Mesenchymal stem cell (in vitro differentiated cells and primary cell): Measurements from ENCODE around the gene GRB7.
"Not testable (repeated sequence)": the region's sequence is repeated elsewhere in the genome, so short reads cannot be mapped to it uniquely, and the experiment has no call there.

Experiments
- DNase-seq: peaks from one replicate; pipeline ENCODE4 v3.0.0-alpha.2; 2013
- H2AFZ ChIP-seq: one replicate; pipeline ENCODE4 v1.6.1; 2013; ENCODE audit warnings: low read depth, mild to moderate bottlenecking, control low read depth, inconsistent platforms, low read length, moderate library complexity
- H2AK5ac ChIP-seq: 2 replicates; pipeline ENCODE4 v1.6.1; 2013; ENCODE audit warnings: low read length, moderate library complexity, mild to moderate bottlenecking, inconsistent platforms; ENCODE audit not compliant: severe bottlenecking
- H2BK120ac ChIP-seq: one replicate; pipeline ENCODE4 v1.6.1; 2013; ENCODE audit warnings: low read depth, mild to moderate bottlenecking, inconsistent platforms, low read length, moderate library complexity
- H2BK12ac ChIP-seq, 2 experiments: one replicate each; pipeline ENCODE4 v1.6.1; 2013; ENCODE audit warnings: inconsistent platforms in 2 of 2, low read length in 2 of 2, mild to moderate bottlenecking in 2 of 2, moderate library complexity in 2 of 2, control low read depth in 1 of 2
- H2BK15ac ChIP-seq: one replicate; pipeline ENCODE4 v1.6.1; 2013; ENCODE audit warnings: mild to moderate bottlenecking, low read depth, inconsistent platforms; ENCODE audit not compliant: poor library complexity, severe bottlenecking
- H2BK5ac ChIP-seq: 2 replicates; pipeline ENCODE4 v1.6.1; 2013; ENCODE audit warnings: low read depth, mild to moderate bottlenecking, low read length, control low read depth, inconsistent platforms; ENCODE audit not compliant: poor library complexity, severe bottlenecking
- H3K14ac ChIP-seq, 2 experiments: one replicate each; pipeline ENCODE4 v1.6.1; 2013; ENCODE audit warnings: inconsistent platforms in 2 of 2, low read length in 2 of 2, control low read depth in 1 of 2, mild to moderate bottlenecking in 1 of 2, moderate library complexity in 1 of 2
- H3K18ac ChIP-seq, 2 experiments: one replicate each; pipeline ENCODE4 v1.6.1; 2013; ENCODE audit warnings: inconsistent platforms in 2 of 2, low read length in 2 of 2, control low read depth in 1 of 2, low read depth in 1 of 2, mild to moderate bottlenecking in 1 of 2
- H3K23ac ChIP-seq, 2 experiments: one replicate each; pipeline ENCODE4 v1.6.1; 2013; ENCODE audit warnings: inconsistent platforms in 2 of 2, low read length in 2 of 2, mild to moderate bottlenecking in 2 of 2, moderate library complexity in 2 of 2, control low read depth in 1 of 2
- H3K27ac ChIP-seq: 2 replicates; pipeline ENCODE4 v1.5.1; 2013; ENCODE audit warnings: mild to moderate bottlenecking, moderate library complexity, low read length, control low read depth, inconsistent platforms; ENCODE audit not compliant: poor library complexity, severe bottlenecking
- H3K27me3 ChIP-seq, 2 experiments: 2 replicates each; pipeline versions ENCODE4 v1.6.1 to v1.7.0; 2013; ENCODE audit warnings: low read length in 2 of 2, mild to moderate bottlenecking in 2 of 2, moderate library complexity in 2 of 2, control low read depth in 1 of 2, inconsistent platforms in 1 of 2; ENCODE audit not compliant: control insufficient read depth in 1 of 2, insufficient read depth in 1 of 2
- H3K36me3 ChIP-seq, 2 experiments: 2 replicates each; pipeline versions ENCODE4 v1.6.1 to v1.7.0; 2013; ENCODE audit warnings: low read length in 2 of 2, control low read depth in 1 of 2, inconsistent platforms in 1 of 2, low read depth in 1 of 2, mild to moderate bottlenecking in 1 of 2; ENCODE audit not compliant: insufficient read depth in 2 of 2, control insufficient read depth in 1 of 2
- H3K4ac ChIP-seq, 2 experiments: one replicate each; pipeline ENCODE4 v1.6.1; 2013; ENCODE audit warnings: inconsistent platforms in 2 of 2, low read length in 2 of 2, mild to moderate bottlenecking in 2 of 2, moderate library complexity in 2 of 2, control low read depth in 1 of 2, low read depth in 1 of 2
- H3K4me1 ChIP-seq: 2 replicates; pipeline ENCODE4 v1.6.1; 2013; ENCODE audit warnings: low read depth, low read length, control low read depth; ENCODE audit not compliant: control insufficient read depth, insufficient read depth
- H3K4me2 ChIP-seq: 2 replicates; pipeline ENCODE4 v1.6.1; 2013; ENCODE audit warnings: low read length, mild to moderate bottlenecking, inconsistent platforms; ENCODE audit not compliant: poor library complexity, severe bottlenecking
- H3K4me3 ChIP-seq, 2 experiments: 2 replicates each; pipeline versions ENCODE4 v1.5.1 to v1.7.0; 2013; ENCODE audit warnings: low read length in 2 of 2, mild to moderate bottlenecking in 2 of 2, control low read depth in 1 of 2, low read depth in 1 of 2; ENCODE audit not compliant: insufficient read depth in 1 of 2
- H3K79me1 ChIP-seq: replicated peaks from 2 replicates; pipeline ENCODE4 v1.6.1; 2013; ENCODE audit warnings: mild to moderate bottlenecking, control low read depth, low read length, inconsistent platforms; ENCODE audit not compliant: poor library complexity, severe bottlenecking
- H3K9ac ChIP-seq: 2 replicates; pipeline ENCODE4 v1.7.0; 2013; ENCODE audit warnings: mild to moderate bottlenecking, low read length, moderate library complexity
- H3K9me3 ChIP-seq: 2 replicates; pipeline ENCODE4 v1.7.0; 2013; ENCODE audit warnings: mild to moderate bottlenecking, low read length; ENCODE audit not compliant: control insufficient read depth
- H4K8ac ChIP-seq: one replicate; pipeline ENCODE4 v1.6.1; 2013; ENCODE audit warnings: inconsistent platforms, mild to moderate bottlenecking, low read length, moderate library complexity
- H4K91ac ChIP-seq: one replicate; pipeline ENCODE4 v1.6.1; 2013; ENCODE audit warnings: mild to moderate bottlenecking, low read length, inconsistent platforms
- WGBS: methylation state at CpG from one replicate; pipeline ENCODE4 v1.1.7; 2013; ENCODE audit warnings: mixed read lengths; 5-methylcytosine and 5-hydroxymethylcytosine counted together

The GRB7 gene

DNA sequence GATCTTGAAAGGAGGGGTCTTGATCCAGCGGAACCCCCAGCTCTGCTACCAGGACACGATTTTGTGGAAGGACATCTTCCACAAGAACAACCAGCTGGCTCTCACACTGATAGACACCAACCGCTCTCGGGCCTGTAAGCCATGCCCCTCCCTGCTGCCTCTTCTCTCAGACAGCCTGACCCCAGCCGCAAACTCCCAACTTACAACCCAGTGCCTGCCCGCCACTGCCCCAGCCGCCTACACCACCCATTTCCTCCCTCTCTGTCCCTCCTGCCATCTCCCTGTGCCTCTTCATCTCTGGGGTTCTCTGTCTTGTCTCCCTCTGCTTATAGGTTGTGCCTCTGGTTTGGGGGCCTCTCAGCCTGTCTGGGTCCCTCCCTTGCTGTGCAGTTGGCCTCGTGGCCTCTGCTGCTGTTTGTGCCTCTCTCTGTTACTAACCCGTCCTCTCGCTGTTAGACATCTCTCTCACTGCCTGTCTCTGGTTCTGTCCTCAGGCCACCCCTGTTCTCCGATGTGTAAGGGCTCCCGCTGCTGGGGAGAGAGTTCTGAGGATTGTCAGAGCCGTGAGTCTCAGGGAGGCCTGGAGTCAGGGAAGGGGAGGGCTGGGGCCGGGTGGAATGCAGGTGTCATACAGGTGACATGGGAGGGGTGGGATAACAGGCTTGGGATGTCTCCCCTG is 28.3 kb upstream of the GRB7 start:
- H3K27ac ChIP-seq: no peak overlapping the region
- H2BK5ac ChIP-seq: no peak overlapping the region
- peaks cover 55 to 85% of the 10 kb centered on the region in 2 experiments for H3K36me3 ChIP-seq
- H3K27me3 ChIP-seq: no peaks in the 10 kb centered on the region
- no peak overlapping the region for H3K9ac ChIP-seq
- no peak overlapping the region for H2BK15ac ChIP-seq
- H2AFZ ChIP-seq: no peak overlapping the region
- H2BK12ac ChIP-seq: no peak overlapping the region
- no peak overlapping the region for H3K18ac ChIP-seq
- no peak overlapping the region for H3K4me2 ChIP-seq
- whole genome bisulfite sequencing: 96% methylated on average over 14 of the region's 14 CpGs
- peaks cover 18% of the 10 kb centered on the region for H3K4me1 ChIP-seq
- no peak overlapping the region for H3K23ac ChIP-seq
- no peak overlapping the region for H4K91ac ChIP-seq
- DNase-seq: no peak
- no peak overlapping the region for H2BK120ac ChIP-seq
- H4K8ac ChIP-seq: no peak overlapping the region
- H3K9me3 ChIP-seq: no peaks in the 10 kb centered on the region
- no peak overlapping the region for H3K14ac ChIP-seq
- peaks cover 55% of the 10 kb centered on the region for H3K79me1 ChIP-seq
- no peak overlapping the region for H3K4me3 ChIP-seq
- no peak overlapping the region for H2AK5ac ChIP-seq
- no peak overlapping the region for H3K4ac ChIP-seq

DNA sequence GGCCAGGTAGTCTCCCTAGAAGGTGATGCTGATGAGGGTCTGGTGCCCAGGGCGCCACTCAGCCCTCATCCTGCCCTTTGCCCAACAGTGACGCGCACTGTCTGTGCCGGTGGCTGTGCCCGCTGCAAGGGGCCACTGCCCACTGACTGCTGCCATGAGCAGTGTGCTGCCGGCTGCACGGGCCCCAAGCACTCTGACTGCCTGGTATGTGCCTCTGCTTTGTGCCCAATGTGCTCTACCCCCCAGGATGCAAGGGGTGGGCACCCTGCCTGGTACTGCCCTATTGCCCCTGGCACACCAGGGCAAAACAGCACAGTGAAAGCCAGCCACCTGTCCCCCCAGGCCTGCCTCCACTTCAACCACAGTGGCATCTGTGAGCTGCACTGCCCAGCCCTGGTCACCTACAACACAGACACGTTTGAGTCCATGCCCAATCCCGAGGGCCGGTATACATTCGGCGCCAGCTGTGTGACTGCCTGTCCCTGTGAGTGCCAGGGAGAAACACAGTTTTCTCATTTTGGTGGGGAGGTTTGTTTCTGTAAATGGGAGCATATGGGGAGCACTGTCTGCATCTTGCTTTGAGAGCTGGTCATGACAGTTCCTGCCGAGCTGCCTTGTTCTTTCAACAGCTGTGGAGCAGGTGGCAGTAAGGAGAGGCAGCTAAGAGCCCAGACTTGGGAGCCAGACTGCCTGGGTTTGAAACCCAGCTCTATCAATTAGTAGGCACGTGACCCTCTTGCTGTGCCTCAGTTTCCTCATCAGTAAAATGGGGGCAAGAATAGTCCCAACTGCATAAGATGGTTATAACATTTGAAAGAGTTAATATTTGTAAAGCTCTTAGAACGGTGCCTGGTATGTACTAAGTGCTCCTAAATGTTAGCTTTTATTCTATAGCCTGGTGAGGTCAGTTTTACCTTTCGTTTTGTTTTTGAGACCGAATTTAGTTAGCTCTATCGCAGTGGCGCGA is 27.5 kb upstream of the GRB7 start:
- no peak overlapping the region for H3K4ac ChIP-seq
- no peaks in the 10 kb centered on the region for H3K27me3 ChIP-seq
- H3K79me1 ChIP-seq: peaks cover 51% of the 10 kb centered on the region
- no peak overlapping the region for H2BK12ac ChIP-seq
- no peak overlapping the region for H3K9ac ChIP-seq
- no peak overlapping the region for H3K4me2 ChIP-seq
- H3K23ac ChIP-seq: no peak overlapping the region
- no peak overlapping the region for H2BK5ac ChIP-seq
- H2BK15ac ChIP-seq: no peak overlapping the region
- peaks cover 11% of the 10 kb centered on the region for H3K4me1 ChIP-seq
- no peak overlapping the region for H3K27ac ChIP-seq
- H2AK5ac ChIP-seq: no peak overlapping the region
- DNase-seq: no peak
- no peak overlapping the region for H2AFZ ChIP-seq
- no peaks in the 10 kb centered on the region for H3K9me3 ChIP-seq
- peaks cover 59 to 83% of the 10 kb centered on the region in 2 experiments for H3K36me3 ChIP-seq
- H3K4me3 ChIP-seq: no peak overlapping the region
- H4K91ac ChIP-seq: no peak overlapping the region
- 97% methylated on average over 20 of the region's 20 CpGs for WGBS
- no peak overlapping the region for H3K14ac ChIP-seq
- no peak overlapping the region for H2BK120ac ChIP-seq
- no peak overlapping the region for H3K18ac ChIP-seq
- no peak overlapping the region for H4K8ac ChIP-seq

DNA sequence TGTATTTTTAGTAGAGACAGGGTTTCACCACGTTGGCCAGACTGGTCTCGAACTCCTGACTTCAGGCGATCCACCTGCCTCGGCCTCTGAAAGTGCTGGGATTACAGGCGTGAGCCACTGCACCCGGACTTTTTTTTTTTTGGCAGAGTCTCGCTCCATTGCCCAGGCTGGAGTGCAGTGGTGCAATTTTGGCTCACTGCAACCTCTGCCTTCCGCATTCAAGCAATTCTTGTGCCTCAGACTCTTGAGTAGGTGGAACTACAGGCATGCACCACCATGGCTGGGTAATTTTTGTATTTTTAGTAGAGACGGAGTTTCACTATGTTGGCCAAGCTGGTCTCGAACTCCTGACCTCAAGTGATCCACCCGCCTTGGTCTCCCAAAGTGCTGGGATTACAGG is 26.7 kb upstream of the GRB7 start:
- not testable (repeated sequence) for H4K91ac ChIP-seq, H3K18ac ChIP-seq, H3K27ac ChIP-seq, H3K4me3 ChIP-seq, H3K9ac ChIP-seq, H2AFZ ChIP-seq, H3K4me1 ChIP-seq, H4K8ac ChIP-seq, H3K23ac ChIP-seq, H3K9me3 ChIP-seq, H2BK12ac ChIP-seq, H2AK5ac ChIP-seq, H2BK15ac ChIP-seq, H2BK120ac ChIP-seq, H3K4me2 ChIP-seq, H3K27me3 ChIP-seq, DNase-seq, H2BK5ac ChIP-seq, H3K4ac ChIP-seq, H3K14ac ChIP-seq
- peaks cover 52% of the 10 kb centered on the region for H3K79me1 ChIP-seq
- peaks cover 67 to 85% of the 10 kb centered on the region in 2 experiments for H3K36me3 ChIP-seq
- 95% methylated on average over 11 of the region's 11 CpGs for WGBS

DNA sequence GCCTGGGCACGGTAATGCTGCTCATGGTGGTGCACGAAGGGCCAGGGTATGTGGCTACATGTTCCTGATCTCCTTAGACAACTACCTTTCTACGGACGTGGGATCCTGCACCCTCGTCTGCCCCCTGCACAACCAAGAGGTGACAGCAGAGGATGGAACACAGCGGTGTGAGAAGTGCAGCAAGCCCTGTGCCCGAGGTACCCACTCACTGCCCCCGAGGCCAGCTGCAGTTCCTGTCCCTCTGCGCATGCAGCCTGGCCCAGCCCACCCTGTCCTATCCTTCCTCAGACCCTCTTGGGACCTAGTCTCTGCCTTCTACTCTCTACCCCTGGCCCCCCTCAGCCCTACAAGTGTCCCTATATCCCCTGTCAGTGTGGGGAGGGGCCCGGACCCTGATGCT is 25.9 kb upstream of the GRB7 start:
- Histone ChIP-seq H2BK15ac (no peak overlapping the region), H3K4me2 (no peak overlapping the region), H3K9me3 (no peaks in the 10 kb centered on the region), H3K27me3 (no peaks in the 10 kb centered on the region), H2BK12ac (no peak overlapping the region), H3K14ac (no peak overlapping the region), H3K36me3 (peaks cover 74 to 85% of the 10 kb centered on the region in 2 experiments), H4K91ac (no peak overlapping the region), H3K9ac (no peak overlapping the region), H3K4me3 (no peak overlapping the region), H2BK5ac (no peak overlapping the region), H2AK5ac (no peak overlapping the region), H3K18ac (no peak overlapping the region), H3K27ac (no peak overlapping the region), H3K23ac (no peak overlapping the region), H3K79me1 (peaks cover 51% of the 10 kb centered on the region), H3K4me1 (peaks cover 3% of the 10 kb centered on the region), H4K8ac (no peak overlapping the region), H3K4ac (no peak overlapping the region), H2BK120ac (no peak overlapping the region), H2AFZ (no peak overlapping the region)
- DNase-seq: no peak
- WGBS: 96% methylated on average over 10 of the region's 10 CpGs
